Measurements from ENCODE around the gene BST2.
"Not testable (repeated sequence)": the region's sequence is repeated elsewhere in the genome, so short reads cannot be mapped to it uniquely, and the experiment has no call there.

GRCh38 chr19:17363852-17364605 is 41.4 kb downstream of the BST2 start:
- not testable (repeated sequence) for TF ChIP-seq COPS2 (conservative IDR thresholded peaks at IDR 0.05); ZBTB7A (IDR thresholded peaks at IDR 0.05; ENCODE audit: borderline replicate concordance, control insufficient read depth, low read depth, low read length); RBM34 (IDR thresholded peaks at IDR 0.05; ENCODE audit: borderline replicate concordance, insufficient read depth, low read length); FOXK1 (CRISPR knock-in tag; IDR thresholded peaks at IDR 0.05; ENCODE audit: borderline replicate concordance); TBP (optimal IDR thresholded peaks at IDR 0.05; ENCODE audit: low read depth, low read length); HCFC1 (IDR thresholded peaks at IDR 0.05; ENCODE audit: low read depth, low read length); ZNF717 (CRISPR knock-in tag; IDR thresholded peaks at IDR 0.05); RFX5 (IDR thresholded peaks at IDR 0.05; ENCODE audit: low read depth, low read length); ZNF146 (CRISPR knock-in tag; IDR thresholded peaks at IDR 0.05; ENCODE audit: unreplicated experiment); NFYB (IDR thresholded peaks at IDR 0.05; ENCODE audit: extremely low read depth, insufficient read length); SP1 (CRISPR knock-in tag; IDR thresholded peaks at IDR 0.05); YY1 (IDR thresholded peaks at IDR 0.05; ENCODE audit: borderline replicate concordance in 1 of 3, control insufficient read depth in 1 of 3, extremely low read depth in 1 of 3, insufficient read depth in 3 of 3, insufficient read length in 1 of 3, insufficient replicate concordance in 2 of 3, low read depth in 1 of 3, low read length in 2 of 3)
- TF ChIP-seq, protein P1, sequence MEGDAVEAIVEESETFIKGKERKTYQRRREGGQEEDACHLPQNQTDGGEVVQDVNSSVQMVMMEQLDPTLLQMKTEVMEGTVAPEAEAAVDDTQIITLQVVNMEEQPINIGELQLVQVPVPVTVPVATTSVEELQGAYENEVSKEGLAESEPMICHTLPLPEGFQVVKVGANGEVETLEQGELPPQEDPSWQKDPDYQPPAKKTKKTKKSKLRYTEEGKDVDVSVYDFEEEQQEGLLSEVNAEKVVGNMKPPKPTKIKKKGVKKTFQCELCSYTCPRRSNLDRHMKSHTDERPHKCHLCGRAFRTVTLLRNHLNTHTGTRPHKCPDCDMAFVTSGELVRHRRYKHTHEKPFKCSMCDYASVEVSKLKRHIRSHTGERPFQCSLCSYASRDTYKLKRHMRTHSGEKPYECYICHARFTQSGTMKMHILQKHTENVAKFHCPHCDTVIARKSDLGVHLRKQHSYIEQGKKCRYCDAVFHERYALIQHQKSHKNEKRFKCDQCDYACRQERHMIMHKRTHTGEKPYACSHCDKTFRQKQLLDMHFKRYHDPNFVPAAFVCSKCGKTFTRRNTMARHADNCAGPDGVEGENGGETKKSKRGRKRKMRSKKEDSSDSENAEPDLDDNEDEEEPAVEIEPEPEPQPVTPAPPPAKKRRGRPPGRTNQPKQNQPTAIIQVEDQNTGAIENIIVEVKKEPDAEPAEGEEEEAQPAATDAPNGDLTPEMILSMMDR (IDR thresholded peaks at IDR 0.05 in 2 of 3, conservative IDR thresholded peaks at IDR 0.05 in 1 of 3; ENCODE audit: insufficient read depth in 2 of 3, low read depth in 1 of 3, low read length in 3 of 3) = not testable (repeated sequence)
- TF ChIP-seq, protein P2, sequence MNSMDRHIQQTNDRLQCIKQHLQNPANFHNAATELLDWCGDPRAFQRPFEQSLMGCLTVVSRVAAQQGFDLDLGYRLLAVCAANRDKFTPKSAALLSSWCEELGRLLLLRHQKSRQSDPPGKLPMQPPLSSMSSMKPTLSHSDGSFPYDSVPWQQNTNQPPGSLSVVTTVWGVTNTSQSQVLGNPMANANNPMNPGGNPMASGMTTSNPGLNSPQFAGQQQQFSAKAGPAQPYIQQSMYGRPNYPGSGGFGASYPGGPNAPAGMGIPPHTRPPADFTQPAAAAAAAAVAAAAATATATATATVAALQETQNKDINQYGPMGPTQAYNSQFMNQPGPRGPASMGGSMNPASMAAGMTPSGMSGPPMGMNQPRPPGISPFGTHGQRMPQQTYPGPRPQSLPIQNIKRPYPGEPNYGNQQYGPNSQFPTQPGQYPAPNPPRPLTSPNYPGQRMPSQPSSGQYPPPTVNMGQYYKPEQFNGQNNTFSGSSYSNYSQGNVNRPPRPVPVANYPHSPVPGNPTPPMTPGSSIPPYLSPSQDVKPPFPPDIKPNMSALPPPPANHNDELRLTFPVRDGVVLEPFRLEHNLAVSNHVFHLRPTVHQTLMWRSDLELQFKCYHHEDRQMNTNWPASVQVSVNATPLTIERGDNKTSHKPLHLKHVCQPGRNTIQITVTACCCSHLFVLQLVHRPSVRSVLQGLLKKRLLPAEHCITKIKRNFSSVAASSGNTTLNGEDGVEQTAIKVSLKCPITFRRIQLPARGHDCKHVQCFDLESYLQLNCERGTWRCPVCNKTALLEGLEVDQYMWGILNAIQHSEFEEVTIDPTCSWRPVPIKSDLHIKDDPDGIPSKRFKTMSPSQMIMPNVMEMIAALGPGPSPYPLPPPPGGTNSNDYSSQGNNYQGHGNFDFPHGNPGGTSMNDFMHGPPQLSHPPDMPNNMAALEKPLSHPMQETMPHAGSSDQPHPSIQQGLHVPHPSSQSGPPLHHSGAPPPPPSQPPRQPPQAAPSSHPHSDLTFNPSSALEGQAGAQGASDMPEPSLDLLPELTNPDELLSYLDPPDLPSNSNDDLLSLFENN (IDR thresholded peaks at IDR 0.05; ENCODE audit: low read depth in 2 of 2, low read length in 2 of 2) = not testable (repeated sequence)
